Type B pancreatic cell (in vitro differentiated cells): ENCODE measurements around the gene PARVA. TPM values are rescaled to one million over a fixed set of nuclear protein-coding genes. Genes with fewer than 3 reads are reported as not detected.

ENCODE experiments used
- DNase-seq: peaks from one replicate; pipeline ENCODE4 v3.0.0; 2021; ENCODE audit warnings: mixed read lengths; ENCODE audit not compliant: unreplicated experiment; ENCODE audit errors: extremely low spot score
- H3K27ac Mint-ChIP-seq: 2 replicates; pipeline ENCODE4 v1.8.0; 2021; ENCODE audit warnings: mild to moderate bottlenecking, mixed read lengths
- H3K27me3 Mint-ChIP-seq: 2 replicates; pipeline ENCODE4 v1.8.0; 2021; ENCODE audit warnings: mixed read lengths
- H3K36me3 Mint-ChIP-seq: 2 replicates; pipeline ENCODE4 v1.8.0; 2021; ENCODE audit warnings: mixed read lengths
- H3K4me1 Mint-ChIP-seq: one replicate; pipeline ENCODE4 v1.8.0; 2021; ENCODE audit warnings: mixed read lengths; ENCODE audit not compliant: unreplicated experiment
- H3K4me3 Mint-ChIP-seq: 2 replicates; pipeline ENCODE4 v1.8.0; 2021; ENCODE audit warnings: mild to moderate bottlenecking, mixed read lengths
- H3K9me3 Mint-ChIP-seq: 2 replicates; pipeline ENCODE4 v1.8.0; 2021; ENCODE audit warnings: mixed read lengths
- total RNA-seq: library from RNA; stranded (reverse); gene quantifications from 2 replicates; pipeline ENCODE4 v1.2.1, GENCODE V29; 2021; ENCODE audit warnings: low replicate concordance
- TF ChIP-seq, protein P1 (sequence below): fragments of 200-600 bp; sonication (generic); conservative IDR thresholded peaks from 2 replicates; pipeline ENCODE4 v1.5.0; 2021; ENCODE audit warnings: antibody characterized with exemption, mild to moderate bottlenecking

Gene PARVA
- total RNA-seq, 1 donor from 2014 or later: 49.4 TPM

DNA sequence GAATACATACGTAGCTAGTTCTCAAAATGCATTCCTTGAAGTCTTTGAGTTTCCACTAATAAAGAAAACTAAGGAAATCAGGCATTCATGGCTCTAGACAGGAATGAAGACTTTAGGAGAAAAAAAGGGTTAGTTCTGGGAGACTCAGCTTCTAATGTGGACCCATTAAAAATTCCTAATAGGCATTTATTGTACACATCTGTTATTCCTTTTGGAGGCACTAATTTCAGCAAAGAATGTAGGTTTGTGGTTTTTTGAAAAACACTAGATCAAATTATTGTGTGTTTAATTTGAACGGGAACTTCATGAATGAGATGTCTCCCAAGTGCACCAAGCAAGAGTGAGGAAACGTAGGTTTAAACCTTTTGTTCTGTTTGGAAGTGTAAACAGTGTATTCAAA, 42.7 kb downstream of the PARVA start:
- no peaks in the 10 kb centered on the region for H3K27me3 Mint-ChIP-seq
- no peaks in the 10 kb centered on the region for H3K36me3 Mint-ChIP-seq
- no peak overlapping the region for H3K4me3 Mint-ChIP-seq
- DNase-seq: no peak
- H3K27ac Mint-ChIP-seq: no peak overlapping the region
- H3K4me1 Mint-ChIP-seq: peaks cover 18% of the 10 kb centered on the region
- H3K9me3 Mint-ChIP-seq: no peaks in the 10 kb centered on the region
- TF ChIP-seq, protein P1, sequence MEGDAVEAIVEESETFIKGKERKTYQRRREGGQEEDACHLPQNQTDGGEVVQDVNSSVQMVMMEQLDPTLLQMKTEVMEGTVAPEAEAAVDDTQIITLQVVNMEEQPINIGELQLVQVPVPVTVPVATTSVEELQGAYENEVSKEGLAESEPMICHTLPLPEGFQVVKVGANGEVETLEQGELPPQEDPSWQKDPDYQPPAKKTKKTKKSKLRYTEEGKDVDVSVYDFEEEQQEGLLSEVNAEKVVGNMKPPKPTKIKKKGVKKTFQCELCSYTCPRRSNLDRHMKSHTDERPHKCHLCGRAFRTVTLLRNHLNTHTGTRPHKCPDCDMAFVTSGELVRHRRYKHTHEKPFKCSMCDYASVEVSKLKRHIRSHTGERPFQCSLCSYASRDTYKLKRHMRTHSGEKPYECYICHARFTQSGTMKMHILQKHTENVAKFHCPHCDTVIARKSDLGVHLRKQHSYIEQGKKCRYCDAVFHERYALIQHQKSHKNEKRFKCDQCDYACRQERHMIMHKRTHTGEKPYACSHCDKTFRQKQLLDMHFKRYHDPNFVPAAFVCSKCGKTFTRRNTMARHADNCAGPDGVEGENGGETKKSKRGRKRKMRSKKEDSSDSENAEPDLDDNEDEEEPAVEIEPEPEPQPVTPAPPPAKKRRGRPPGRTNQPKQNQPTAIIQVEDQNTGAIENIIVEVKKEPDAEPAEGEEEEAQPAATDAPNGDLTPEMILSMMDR: no peak

DNA sequence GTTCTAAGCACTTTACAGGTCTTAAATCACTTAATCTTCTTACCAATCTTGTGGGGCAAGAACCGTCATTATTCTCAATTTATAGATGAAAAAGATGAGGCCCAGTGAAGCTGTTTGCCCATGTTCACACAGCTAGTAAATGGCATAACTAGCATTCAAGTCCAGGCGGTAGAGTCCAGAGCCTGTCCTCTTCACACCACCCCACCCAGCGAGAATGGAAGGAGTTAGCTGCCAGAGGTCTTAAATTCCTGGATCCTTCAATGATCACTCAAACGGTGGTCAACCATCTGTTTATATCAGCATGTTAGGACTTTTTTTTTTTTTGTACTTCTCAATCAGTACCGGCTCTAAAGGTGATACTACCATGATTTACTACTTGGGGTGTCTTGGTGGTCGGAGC, 43.3 kb downstream of the PARVA start:
- Mint-ChIP-seq H3K4me3 (no peak overlapping the region), H3K27ac (no peak overlapping the region), H3K36me3 (peaks cover 4% of the 10 kb centered on the region), H3K27me3 (no peaks in the 10 kb centered on the region), H3K9me3 (no peaks in the 10 kb centered on the region), H3K4me1 (peaks cover 21% of the 10 kb centered on the region)
- no peak for DNase-seq
- TF ChIP-seq, protein P1: no peak

DNA sequence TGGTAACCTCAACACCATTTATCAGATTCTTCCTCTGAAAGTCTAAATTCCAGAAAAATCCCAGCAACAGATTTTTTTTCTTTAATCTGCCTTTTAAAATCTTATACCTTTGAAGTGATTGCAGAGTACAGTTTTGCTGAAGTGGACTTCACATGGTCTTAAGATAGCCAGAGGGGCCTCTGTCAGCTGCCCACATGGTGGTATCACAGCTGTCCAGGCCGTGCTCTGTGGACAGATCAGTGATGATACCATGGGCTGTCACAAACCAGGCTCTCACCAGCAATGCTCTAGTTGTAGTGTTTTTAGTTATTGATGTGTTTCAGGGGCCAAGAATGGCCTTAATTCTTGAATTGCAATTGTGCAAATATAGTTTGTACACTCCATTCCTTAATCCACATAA, 44.0 kb downstream of the PARVA start:
- TF ChIP-seq, protein P1: no peak
- Mint-ChIP-seq H3K4me3 (no peak overlapping the region), H3K27me3 (no peaks in the 10 kb centered on the region), H3K4me1 (peaks cover 19% of the 10 kb centered on the region), H3K36me3 (peaks cover 9% of the 10 kb centered on the region), H3K27ac (no peak overlapping the region), H3K9me3 (no peaks in the 10 kb centered on the region)
- no peak for DNase-seq

DNA sequence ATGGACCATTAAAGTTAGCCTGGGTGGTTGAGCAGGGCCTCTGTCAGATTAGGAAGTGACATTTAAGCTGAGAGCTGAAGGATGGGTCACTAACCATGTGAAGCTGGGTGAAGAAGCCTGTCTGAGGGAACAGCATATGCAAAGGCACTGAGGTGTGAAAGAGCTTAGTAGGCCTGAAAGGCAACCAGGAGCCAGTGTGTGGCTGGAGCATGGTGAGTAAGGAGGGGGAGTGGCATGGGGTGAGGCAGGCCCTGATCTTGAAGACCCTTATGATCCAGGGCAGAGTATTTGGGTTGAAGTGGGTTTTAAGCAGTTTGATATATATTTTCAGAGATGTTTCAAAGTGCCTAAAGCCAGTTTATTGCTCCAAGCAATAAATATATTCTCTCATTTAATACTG, 48.8 kb downstream of the PARVA start:
- peaks cover 32% of the 10 kb centered on the region for H3K4me1 Mint-ChIP-seq
- no peak for DNase-seq
- H3K27me3 Mint-ChIP-seq: no peaks in the 10 kb centered on the region
- TF ChIP-seq, protein P1: no peak
- no peak overlapping the region for H3K4me3 Mint-ChIP-seq
- H3K36me3 Mint-ChIP-seq: peaks cover 9% of the 10 kb centered on the region
- no peaks in the 10 kb centered on the region for H3K9me3 Mint-ChIP-seq
- H3K27ac Mint-ChIP-seq: no peak overlapping the region

DNA sequence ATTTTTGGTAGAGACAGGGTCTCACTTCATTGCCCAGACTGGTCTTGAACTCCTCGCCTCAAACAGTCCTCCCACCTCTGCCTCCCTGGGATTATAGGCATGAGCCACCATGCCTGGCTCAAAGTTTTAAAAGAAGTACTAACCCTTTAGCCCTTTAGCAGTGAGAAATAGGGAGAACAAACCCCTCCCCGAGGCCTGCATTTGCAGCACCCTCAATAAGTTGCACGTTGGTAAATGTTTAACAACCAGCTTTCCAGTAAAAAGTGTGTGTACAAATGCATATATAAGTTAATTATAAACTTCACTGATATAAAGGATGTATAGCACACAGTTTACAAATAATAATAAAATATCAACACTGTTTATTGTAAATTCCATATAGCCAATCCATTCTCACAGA, 51.8 kb downstream of the PARVA start:
- TF ChIP-seq, protein P1: no peak
- no peak for DNase-seq
- Mint-ChIP-seq H3K27me3 (no peaks in the 10 kb centered on the region), H3K9me3 (no peaks in the 10 kb centered on the region), H3K27ac (no peak overlapping the region), H3K36me3 (peaks cover 13% of the 10 kb centered on the region), H3K4me3 (no peak overlapping the region), H3K4me1 (peaks cover 54% of the 10 kb centered on the region)

DNA sequence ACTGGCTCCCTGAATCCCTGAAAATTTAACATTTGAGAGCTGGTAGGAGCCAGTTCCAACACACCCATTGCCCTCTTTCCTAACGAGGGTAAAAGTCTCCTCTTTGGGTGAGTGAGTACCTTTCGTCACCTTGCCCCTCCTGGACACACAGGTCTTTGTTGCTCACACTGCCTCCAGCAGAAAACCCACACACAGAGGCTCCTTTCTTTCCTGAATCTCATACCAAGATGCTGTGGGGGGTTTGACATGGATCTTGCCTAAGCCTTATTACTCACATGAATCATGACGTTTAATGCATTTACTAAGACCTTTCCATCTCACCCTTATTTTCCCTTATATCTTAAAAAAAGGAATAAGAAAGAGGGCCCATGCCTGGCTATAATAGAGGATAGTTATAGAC, 53.0 kb downstream of the PARVA start:
- TF ChIP-seq, protein P1: no peak
- Mint-ChIP-seq H3K27ac (no peak overlapping the region), H3K36me3 (peaks cover 13% of the 10 kb centered on the region), H3K4me3 (no peak overlapping the region), H3K27me3 (no peaks in the 10 kb centered on the region), H3K9me3 (no peaks in the 10 kb centered on the region), H3K4me1 (peaks cover 62% of the 10 kb centered on the region)
- no peak for DNase-seq
